Measurements from ENCODE around the gene PHACTR1.

PHACTR1 gene

GRCh38 chr6:12884983-12885382, 168.4 kb downstream of the PHACTR1 start:
- DNase-seq (ENCODE audit: low read depth in 1 of 2, low spot score in 1 of 2): no peak
- no peak overlapping the region for H3K4me3 ChIP-seq (replicated peaks; ENCODE audit: insufficient read depth, low read length)
- H3K27me3 ChIP-seq (ENCODE audit: insufficient read depth, poor library complexity, severe bottlenecking): no peaks in the 10 kb centered on the region
- no peak for TF ChIP-seq GABPA (IDR thresholded peaks at IDR 0.05; ENCODE audit: low read depth)
- no peak for TF ChIP-seq SPI1 (IDR thresholded peaks at IDR 0.05; ENCODE audit: borderline replicate concordance, low read depth)
- no peak for TF ChIP-seq POLR2AphosphoS5 (IDR thresholded peaks at IDR 0.05; ENCODE audit: low read depth)
- no peak for TF ChIP-seq CTCF (IDR thresholded peaks at IDR 0.05; ENCODE audit: insufficient read depth, low read length)
- TF ChIP-seq REST (IDR thresholded peaks at IDR 0.05; ENCODE audit: insufficient replicate concordance, low read depth): no peak
- H3K27ac ChIP-seq (replicated peaks): no peak overlapping the region

GRCh38 chr6:12886961-12887775, 170.6 kb downstream of the PHACTR1 start:
- DNase-seq (ENCODE audit: low read depth in 1 of 2, low spot score in 1 of 2): no peak
- Histone ChIP-seq H3K27ac (replicated peaks) (no peak overlapping the region), H3K27me3 (ENCODE audit: insufficient read depth, poor library complexity, severe bottlenecking) (no peaks in the 10 kb centered on the region), H3K4me3 (replicated peaks; ENCODE audit: insufficient read depth, low read length) (no peak overlapping the region)
- no peak for TF ChIP-seq CTCF (IDR thresholded peaks at IDR 0.05; ENCODE audit: insufficient read depth, low read length)
- TF ChIP-seq SPI1 (IDR thresholded peaks at IDR 0.05; ENCODE audit: borderline replicate concordance, low read depth): no peak
- TF ChIP-seq REST (IDR thresholded peaks at IDR 0.05; ENCODE audit: insufficient replicate concordance, low read depth): no peak
- no peak for TF ChIP-seq POLR2AphosphoS5 (IDR thresholded peaks at IDR 0.05; ENCODE audit: low read depth)
- no peak for TF ChIP-seq GABPA (IDR thresholded peaks at IDR 0.05; ENCODE audit: low read depth)

- no peaks in the 10 kb centered on the region for H3K27me3 ChIP-seq (ENCODE audit: insufficient read depth, poor library complexity, severe bottlenecking)
- H3K4me3 ChIP-seq (replicated peaks; ENCODE audit: insufficient read depth, low read length): no peak overlapping the region
- no peak overlapping the region for H3K27ac ChIP-seq (replicated peaks)
- TF ChIP-seq CTCF (IDR thresholded peaks at IDR 0.05; ENCODE audit: insufficient read depth, low read length) (peak; percentile 55), REST (IDR thresholded peaks at IDR 0.05; ENCODE audit: insufficient replicate concordance, low read depth) (no peak)
- no peak for DNase-seq (ENCODE audit: low read depth in 1 of 2, low spot score in 1 of 2)
Observed at GRCh38 chr6:12890171-12890790, 173.7 kb downstream of the PHACTR1 start.
